HG02623 (cell line): ENCODE results near the gene ZNF71.
"Not testable (repeated sequence)": the region's sequence is repeated elsewhere in the genome, so short reads cannot be mapped to it uniquely, and the experiment has no call there.

Source experiments
- ATAC-seq: cut with Tn5 transposase; IDR thresholded peaks from one replicate; pipeline ENCODE4 v1.9.1; 2021; ENCODE audit warnings: moderate library complexity; ENCODE audit not compliant: unreplicated experiment

Gene ZNF71

GRCh38 chr19:56619121-56619520, 24.0 kb downstream of the ZNF71 start:
- ATAC-seq = no peak

GRCh38 chr19:56622374-56622773, 27.3 kb downstream of the ZNF71 start:
- ATAC-seq = no peak

- ATAC-seq = no peak
Observed at GRCh38 chr19:56623006-56623405, 27.9 kb downstream of the ZNF71 start.

- ATAC-seq = no peak
Observed at GRCh38 chr19:56625708-56626107, 30.6 kb downstream of the ZNF71 start.

GRCh38 chr19:56633021-56633420, 37.9 kb downstream of the ZNF71 start:
- no peak for ATAC-seq

GRCh38 chr19:56637976-56638555, 43.0 kb downstream of the ZNF71 start:
- ATAC-seq = no peak

GRCh38 chr19:56639217-56639616, 44.1 kb downstream of the ZNF71 start:
- ATAC-seq = no peak

GRCh38 chr19:56642711-56643459, 47.8 kb downstream of the ZNF71 start, which contains the start of gene SMIM17:
Gene SMIM17, plus strand, starts transcription at chr19:56643159. Its CDS starts 2,509 bp downstream, at chr19:56645668.
- ATAC-seq = no peak

- ATAC-seq = no peak
Observed at GRCh38 chr19:56643460-56643955, 48.4 kb downstream of the ZNF71 start.

GRCh38 chr19:56654151-56654550, 59.0 kb downstream of the ZNF71 start:
- no peak for ATAC-seq

- no peak for ATAC-seq
Observed at GRCh38 chr19:56660381-56661107, 65.4 kb downstream of the ZNF71 start.

GRCh38 chr19:56661248-56661647, 66.1 kb downstream of the ZNF71 start:
- ATAC-seq = no peak

- ATAC-seq = no peak
Observed at GRCh38 chr19:56663931-56664500, 68.9 kb downstream of the ZNF71 start.

GRCh38 chr19:56664511-56664910, 69.4 kb downstream of the ZNF71 start:
- ATAC-seq = no peak

- no peak for ATAC-seq
Observed at GRCh38 chr19:56667311-56667870, 72.3 kb downstream of the ZNF71 start.

GRCh38 chr19:56668676-56669075, 73.6 kb downstream of the ZNF71 start:
- ATAC-seq = no peak

GRCh38 chr19:56670401-56670960, 75.4 kb downstream of the ZNF71 start:
- ATAC-seq = no peak

- ATAC-seq = no peak
Observed at GRCh38 chr19:56670961-56671612, 76.0 kb downstream of the ZNF71 start.

- no peak for ATAC-seq
Observed at GRCh38 chr19:56671613-56671994, 76.5 kb downstream of the ZNF71 start, which contains the start of gene ZNF835. Gene ZNF835, minus strand, starts transcription at chr19:56671757. Its CDS starts 6,559 bp downstream, at chr19:56665198.

GRCh38 chr19:56672610-56673009, 77.5 kb downstream of the ZNF71 start:
- not testable (repeated sequence) for ATAC-seq
